WERI-Rb-1 (cell line): ENCODE measurements around the gene RRAD.
"Not testable (repeated sequence)": the region's sequence is repeated elsewhere in the genome, so short reads cannot be mapped to it uniquely, and the experiment has no call there.

Experiments
- DNase-seq: peaks from one replicate; pipeline ENCODE4 v3.0.0-alpha.2; 2020
- H3K27ac ChIP-seq: fragments of 250-450 bp; sonication (Bioruptor Pico); 2 replicates; pipeline ENCODE4 v1.5.1; 2020; ENCODE audit warnings: mild to moderate bottlenecking, moderate library complexity
- H3K27me3 ChIP-seq: fragments of 250-450 bp; sonication (Bioruptor Pico); 2 replicates; pipeline ENCODE4 v1.5.1; 2021; ENCODE audit warnings: mild to moderate bottlenecking, low read depth, moderate library complexity; ENCODE audit not compliant: insufficient read depth, severe bottlenecking
- H3K36me3 ChIP-seq: fragments of 250-450 bp; sonication (Bioruptor Pico); 2 replicates; pipeline ENCODE4 v1.5.1; 2020; ENCODE audit warnings: mild to moderate bottlenecking, moderate library complexity
- H3K4me3 ChIP-seq: 2 replicates; pipeline ENCODE4 v1.5.1; 2011; ENCODE audit warnings: low read depth, mild to moderate bottlenecking, control low read depth, low read length
- H3K9me3 ChIP-seq: fragments of 250-450 bp; sonication (Bioruptor Pico); 2 replicates; pipeline ENCODE4 v1.5.1; 2021; ENCODE audit warnings: mild to moderate bottlenecking, moderate library complexity; ENCODE audit not compliant: severe bottlenecking
- CTCF ChIP-seq: IDR thresholded peaks from 2 replicates; pipeline ENCODE4 v1.5.1; 2011; ENCODE audit warnings: low read depth, mild to moderate bottlenecking, control low read depth, inconsistent platforms, low read length

RRAD gene

DNA sequence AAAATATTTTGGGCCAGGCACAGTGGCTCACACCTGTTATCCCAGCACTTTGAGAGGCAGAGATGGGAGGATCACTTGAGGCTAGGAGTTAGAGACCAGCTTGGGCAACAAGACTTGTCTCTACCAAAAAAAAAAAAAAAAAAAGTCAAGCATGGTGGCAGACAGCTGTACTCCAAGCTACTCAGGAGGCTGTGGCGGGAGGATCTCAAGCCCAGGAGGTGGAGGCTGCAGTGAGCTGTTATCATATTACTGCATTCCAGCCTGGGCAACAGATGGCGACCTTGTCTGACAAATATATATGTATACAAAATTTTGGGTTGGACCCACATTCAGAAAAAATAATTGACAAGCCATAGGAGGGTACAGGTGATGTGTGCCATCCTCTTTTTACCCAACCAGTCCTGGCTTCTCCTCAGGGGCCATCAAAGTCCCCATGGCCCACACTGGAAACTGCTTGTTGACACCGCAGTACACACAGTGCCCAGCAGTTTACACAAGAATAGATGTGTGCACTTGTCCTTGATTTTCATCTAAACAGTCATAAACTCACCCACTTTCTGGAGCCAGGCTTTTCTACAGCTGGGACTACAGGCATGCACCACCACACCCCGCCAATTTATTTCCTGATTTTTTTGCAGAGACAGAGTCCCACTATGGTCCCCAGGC is 11.7 kb upstream of the RRAD start:
- no peak overlapping the region for H3K27ac ChIP-seq
- peaks cover 55% of the 10 kb centered on the region for H3K36me3 ChIP-seq
- no peaks in the 10 kb centered on the region for H3K27me3 ChIP-seq
- H3K9me3 ChIP-seq: no peaks in the 10 kb centered on the region
- TF ChIP-seq CTCF: no peak
- no peak for DNase-seq
- H3K4me3 ChIP-seq: no peak overlapping the region

GRCh38 chr16:66936462-66936861 is 11.1 kb upstream of the RRAD start:
- Histone ChIP-seq H3K36me3 (peaks cover 55% of the 10 kb centered on the region), H3K27me3 (no peaks in the 10 kb centered on the region), H3K4me3 (no peak overlapping the region), H3K27ac (no peak overlapping the region), H3K9me3 (no peaks in the 10 kb centered on the region)
- TF ChIP-seq CTCF: no peak
- no peak for DNase-seq

DNA sequence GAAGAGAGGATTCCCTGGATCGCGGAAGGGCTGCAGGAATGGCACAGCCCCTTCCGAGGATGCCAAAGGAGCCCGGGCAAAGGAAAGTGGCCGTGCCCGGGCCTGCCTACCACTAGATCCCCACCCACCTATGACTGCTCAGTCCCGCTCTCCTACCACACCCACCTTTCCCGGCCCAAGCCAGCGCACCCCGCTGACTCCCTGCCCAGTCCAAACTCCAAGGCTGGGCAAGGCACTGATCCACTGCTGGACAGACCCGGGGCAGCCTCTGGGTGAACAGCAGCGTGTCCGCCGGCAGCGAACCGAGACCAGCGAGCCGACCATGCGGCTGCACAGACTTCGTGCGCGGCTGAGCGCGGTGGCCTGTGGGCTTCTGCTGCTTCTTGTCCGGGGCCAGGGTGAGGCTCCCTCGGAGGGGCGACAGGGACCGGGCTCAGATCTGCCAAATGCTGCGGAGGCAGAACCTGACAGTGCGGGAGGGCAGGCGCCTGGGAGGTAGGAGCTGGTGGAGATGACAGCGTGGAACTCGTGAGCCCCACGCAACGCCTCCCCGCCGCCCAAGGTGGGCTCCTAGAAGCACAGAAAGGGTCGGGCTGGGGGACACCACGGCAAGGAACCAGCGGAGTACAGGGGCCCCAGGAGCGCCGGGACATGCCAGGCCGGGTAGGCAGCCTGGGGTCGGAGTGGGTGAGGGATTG is 10.1 kb upstream of the RRAD start, which contains the start of gene CES2:
Gene CES2, plus strand, starts transcription at position 203 of the 698 bp plus-strand sequence. Its CDS starts 120 bp downstream, at position 323.
- Histone ChIP-seq H3K27ac (peak within 1 kb of the TSS; percentile 91), H3K4me3 (peak within 1 kb of the TSS; percentile 79), H3K9me3 (no peaks in the 10 kb centered on the region), H3K27me3 (no peaks in the 10 kb centered on the region), H3K36me3 (peaks cover 49% of the 10 kb centered on the region)
- no peak for DNase-seq
- TF ChIP-seq CTCF: no peak

- H3K4me3 ChIP-seq: peak overlapping the region; percentile 79
These were observed 9.5 kb upstream of the RRAD start for GRCh38 chr16:66934839-66935313.

GRCh38 chr16:66934138-66934838 is 9.0 kb upstream of the RRAD start, which contains the start of gene CIAO2B:
TSS of gene CIAO2B (minus strand) at chr16:66934402. CDS start at chr16:66934364, 38 bp downstream.
- no peaks in the 10 kb centered on the region for H3K27me3 ChIP-seq
- H3K9me3 ChIP-seq: no peaks in the 10 kb centered on the region
- TF ChIP-seq CTCF: no peak
- H3K4me3 ChIP-seq: peak within 1 kb of the TSS; percentile 79
- peak within 1 kb of the TSS; percentile 91 for H3K27ac ChIP-seq
- H3K36me3 ChIP-seq: peaks cover 37% of the 10 kb centered on the region
- DNase-seq: peak; percentile 87

More at GRCh38 chr16:66934839-66935313, 9.5 kb upstream of the RRAD start:
- Histone ChIP-seq H3K36me3 (peaks cover 43% of the 10 kb centered on the region), H3K27ac (peak overlapping the region; percentile 91)
- not testable (repeated sequence) for H3K27me3 ChIP-seq, DNase-seq, H3K9me3 ChIP-seq

- Histone ChIP-seq H3K27me3 (no peaks in the 10 kb centered on the region), H3K36me3 (peaks cover 32% of the 10 kb centered on the region), H3K9me3 (no peaks in the 10 kb centered on the region), H3K4me3 (peak overlapping the region; percentile 79), H3K27ac (peak overlapping the region; percentile 91)
- DNase-seq: no peak
- no peak for TF ChIP-seq CTCF
These were observed 8.4 kb upstream of the RRAD start for GRCh38 chr16:66933776-66934137.
